RWPE2 (cell line): ENCODE measurements around the gene COQ4.

Experiments used
- ATAC-seq: fragments of 200-7000 bp; cut with Tn5 transposase; 3 replicates; pipeline ENCODE4 v1.9.1; 2021; ENCODE audit warnings: low read depth
- DNase-seq: peaks from one replicate; pipeline ENCODE4 v3.0.0-alpha.2; 2020; ENCODE audit warnings: low spot score
- H3K27ac ChIP-seq: fragments of 450-650 bp; 2 replicates; pipeline ENCODE4 v1.5.1; 2017; ENCODE audit warnings: mild to moderate bottlenecking; ENCODE audit not compliant: poor library complexity, severe bottlenecking
- H3K27me3 ChIP-seq: fragments of 250-450 bp; sonication (Bioruptor Pico); 2 replicates; pipeline ENCODE4 v1.5.1; 2021; ENCODE audit warnings: mild to moderate bottlenecking, moderate library complexity; ENCODE audit not compliant: insufficient read depth, poor library complexity, severe bottlenecking
- H3K36me3 ChIP-seq: fragments of 250-450 bp; sonication (Bioruptor Pico); 2 replicates; pipeline ENCODE4 v1.5.1; 2020; ENCODE audit warnings: low read depth, mild to moderate bottlenecking, moderate library complexity
- H3K4me1 ChIP-seq: fragments of 250-450 bp; sonication (Bioruptor Pico); 2 replicates; pipeline ENCODE4 v1.5.1; 2021; ENCODE audit warnings: mild to moderate bottlenecking, moderate library complexity; ENCODE audit not compliant: insufficient read depth, poor library complexity, severe bottlenecking
- H3K4me3 ChIP-seq: fragments of 250-450 bp; sonication (Bioruptor Pico); 2 replicates; pipeline ENCODE4 v1.5.1; 2021; ENCODE audit warnings: mild to moderate bottlenecking, moderate library complexity; ENCODE audit not compliant: severe bottlenecking
- H3K9me3 ChIP-seq: fragments of 250-450 bp; sonication (Bioruptor Pico); 2 replicates; pipeline ENCODE4 v1.5.1; 2021; ENCODE audit warnings: mild to moderate bottlenecking, moderate library complexity; ENCODE audit not compliant: severe bottlenecking
- TF ChIP-seq, protein P1 (sequence below): fragments of 450-650 bp; IDR thresholded peaks from one replicate; pipeline ENCODE4 v1.5.1; 2017; ENCODE audit warnings: mild to moderate bottlenecking, moderate library complexity; ENCODE audit not compliant: poor library complexity, severe bottlenecking

The COQ4 gene

DNA sequence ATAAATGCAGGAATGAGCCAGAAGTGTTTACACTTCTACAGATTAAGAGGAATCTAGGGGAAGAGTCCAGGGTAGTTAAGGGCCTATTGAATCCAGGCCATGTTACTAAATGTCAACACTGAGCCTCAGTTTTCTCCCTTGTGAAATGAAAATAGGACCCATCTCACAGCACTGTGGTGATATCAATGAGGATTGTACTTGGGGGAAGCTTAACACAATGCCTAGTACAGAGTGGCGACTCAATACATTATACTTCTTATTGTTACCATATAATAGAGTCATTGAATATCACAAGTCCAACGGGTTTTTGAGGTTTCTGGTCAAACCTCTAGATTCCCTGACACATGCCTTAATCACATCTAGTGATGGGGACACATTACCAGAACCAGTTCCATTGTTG, 5.0 kb upstream of the COQ4 start:
- ATAC-seq (no peak), DNase-seq (no peak)
- no peak overlapping the region for H3K4me3 ChIP-seq
- no peak overlapping the region for H3K27ac ChIP-seq
- no peaks in the 10 kb centered on the region for H3K4me1 ChIP-seq
- H3K9me3 ChIP-seq, result no peaks in the 10 kb centered on the region
- TF ChIP-seq, protein P1, sequence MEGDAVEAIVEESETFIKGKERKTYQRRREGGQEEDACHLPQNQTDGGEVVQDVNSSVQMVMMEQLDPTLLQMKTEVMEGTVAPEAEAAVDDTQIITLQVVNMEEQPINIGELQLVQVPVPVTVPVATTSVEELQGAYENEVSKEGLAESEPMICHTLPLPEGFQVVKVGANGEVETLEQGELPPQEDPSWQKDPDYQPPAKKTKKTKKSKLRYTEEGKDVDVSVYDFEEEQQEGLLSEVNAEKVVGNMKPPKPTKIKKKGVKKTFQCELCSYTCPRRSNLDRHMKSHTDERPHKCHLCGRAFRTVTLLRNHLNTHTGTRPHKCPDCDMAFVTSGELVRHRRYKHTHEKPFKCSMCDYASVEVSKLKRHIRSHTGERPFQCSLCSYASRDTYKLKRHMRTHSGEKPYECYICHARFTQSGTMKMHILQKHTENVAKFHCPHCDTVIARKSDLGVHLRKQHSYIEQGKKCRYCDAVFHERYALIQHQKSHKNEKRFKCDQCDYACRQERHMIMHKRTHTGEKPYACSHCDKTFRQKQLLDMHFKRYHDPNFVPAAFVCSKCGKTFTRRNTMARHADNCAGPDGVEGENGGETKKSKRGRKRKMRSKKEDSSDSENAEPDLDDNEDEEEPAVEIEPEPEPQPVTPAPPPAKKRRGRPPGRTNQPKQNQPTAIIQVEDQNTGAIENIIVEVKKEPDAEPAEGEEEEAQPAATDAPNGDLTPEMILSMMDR, result no peak
- peaks cover 47% of the 10 kb centered on the region for H3K36me3 ChIP-seq
- H3K27me3 ChIP-seq, result no peaks in the 10 kb centered on the region

DNA sequence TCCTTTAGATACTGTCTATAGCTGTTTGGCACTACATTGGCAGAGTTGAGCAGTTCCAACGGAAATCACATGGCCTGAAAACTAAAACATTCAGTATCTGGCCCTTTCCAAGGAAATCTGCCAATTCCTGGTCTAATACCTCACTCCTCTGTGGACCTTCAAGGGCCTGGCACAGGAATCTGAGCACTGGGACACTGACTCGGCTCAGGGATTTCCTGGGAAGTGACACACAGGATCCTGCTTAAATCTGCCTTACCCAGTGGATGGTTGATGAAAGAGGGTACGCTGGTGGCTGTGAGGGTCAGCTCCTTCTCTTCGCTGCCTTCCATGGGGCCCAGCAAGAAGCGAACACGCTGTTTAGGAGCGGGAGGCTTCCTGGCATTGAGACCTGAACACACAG, 1.3 kb upstream of the COQ4 start:
- no peak for ATAC-seq
- peaks cover 53% of the 10 kb centered on the region for H3K36me3 ChIP-seq
- peak overlapping the region; percentile 96 for H3K4me3 ChIP-seq
- no peak for DNase-seq
- TF ChIP-seq, protein P1, result no peak
- H3K4me1 ChIP-seq, result no peaks in the 10 kb centered on the region
- no peaks in the 10 kb centered on the region for H3K9me3 ChIP-seq
- H3K27ac ChIP-seq, result peak overlapping the region; percentile 67
- no peaks in the 10 kb centered on the region for H3K27me3 ChIP-seq

DNA sequence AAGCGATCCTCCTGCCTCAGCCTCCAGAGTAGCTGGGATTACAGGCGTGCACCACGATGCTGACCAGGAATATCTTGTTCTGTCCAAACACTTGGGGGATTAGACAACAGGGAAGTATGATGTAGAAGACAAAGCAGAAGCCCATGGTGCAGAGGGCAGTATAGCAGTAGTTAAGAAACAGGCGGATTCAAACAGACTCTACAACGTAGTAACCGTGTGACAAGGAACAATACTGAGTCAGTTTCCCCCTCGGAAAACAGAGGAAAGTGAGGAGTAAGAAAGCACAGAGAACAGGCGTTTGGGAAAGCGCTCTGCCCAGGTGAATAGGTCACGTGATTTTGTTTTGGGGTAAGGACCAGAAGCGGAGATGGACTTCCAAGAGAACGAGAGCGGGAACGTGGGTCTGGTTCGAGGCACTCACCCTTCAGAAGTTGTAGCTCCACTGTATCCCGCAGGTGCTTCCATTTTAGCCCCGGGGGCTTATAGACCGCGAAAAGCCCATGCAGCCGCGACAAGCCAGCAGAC, 698 bp upstream of the COQ4 start:
- no peaks in the 10 kb centered on the region for H3K27me3 ChIP-seq
- no peaks in the 10 kb centered on the region for H3K9me3 ChIP-seq
- TF ChIP-seq, protein P1, result no peak
- peak overlapping the region; percentile 67 for H3K27ac ChIP-seq
- H3K4me1 ChIP-seq, result no peaks in the 10 kb centered on the region
- peaks cover 51% of the 10 kb centered on the region for H3K36me3 ChIP-seq
- H3K4me3 ChIP-seq, result peak overlapping the region; percentile 96
- ATAC-seq (peak; percentile 9; the same call in 2 of the 3 replicates), DNase-seq (no peak)

DNA sequence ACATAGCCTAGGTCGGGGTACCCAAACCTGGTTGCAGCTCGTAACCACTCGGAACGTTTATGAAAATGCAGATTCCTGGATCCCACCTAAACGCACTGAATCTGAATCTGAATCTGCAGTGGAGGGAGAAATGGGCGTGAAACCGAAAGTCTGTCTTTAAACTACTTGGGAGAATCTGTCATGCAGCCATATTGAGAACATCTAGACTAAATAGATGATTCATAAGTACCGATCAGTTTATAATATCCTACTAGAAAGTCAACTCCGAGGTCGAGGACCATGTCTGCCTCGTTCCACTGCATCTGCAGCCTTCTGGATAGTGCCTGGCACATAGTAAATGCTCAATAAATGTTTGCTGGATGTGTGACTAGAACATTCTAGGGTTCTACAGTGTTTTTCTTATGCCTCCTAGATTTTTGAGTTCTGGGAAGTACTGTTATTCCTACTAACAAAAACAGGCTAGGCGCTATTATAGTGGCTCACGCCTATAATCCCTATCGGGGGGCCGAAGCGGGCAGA, 632 bp downstream of the COQ4 start:
- TF ChIP-seq, protein P1, result no peak
- ATAC-seq, result no peak
- peak overlapping the region; percentile 67 for H3K27ac ChIP-seq
- DNase-seq, result no peak
- H3K4me1 ChIP-seq, result no peaks in the 10 kb centered on the region
- H3K27me3 ChIP-seq, result no peaks in the 10 kb centered on the region
- peak overlapping the region; percentile 96 for H3K4me3 ChIP-seq
- no peaks in the 10 kb centered on the region for H3K9me3 ChIP-seq
- H3K36me3 ChIP-seq, result peaks cover 41% of the 10 kb centered on the region

DNA sequence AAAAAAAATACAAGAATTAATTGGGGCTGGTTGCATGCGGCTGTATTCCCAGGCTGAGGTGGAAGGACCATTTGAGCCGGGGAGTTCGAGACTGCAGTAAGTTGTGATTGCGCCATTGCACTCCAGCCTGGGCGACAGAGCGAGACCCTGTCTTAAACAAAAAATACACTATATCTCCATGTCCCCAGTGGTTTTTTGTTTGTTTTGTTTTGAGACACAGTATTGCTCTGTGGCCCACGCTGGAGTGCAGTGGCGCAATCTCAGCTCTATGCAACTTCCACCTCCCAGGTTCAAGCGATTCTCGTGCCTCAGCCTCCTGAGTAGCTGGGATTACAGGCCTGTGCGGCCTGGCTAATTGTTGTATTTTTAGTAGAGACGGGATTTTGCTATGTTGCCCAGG, 1.2 kb downstream of the COQ4 start:
- Histone ChIP-seq H3K9me3 (no peaks in the 10 kb centered on the region), H3K36me3 (peaks cover 41% of the 10 kb centered on the region), H3K27me3 (no peaks in the 10 kb centered on the region), H3K27ac (peak overlapping the region; percentile 67), H3K4me1 (peaks cover 4% of the 10 kb centered on the region), H3K4me3 (peak overlapping the region; percentile 96)
- no peak for DNase-seq
- TF ChIP-seq, protein P1, result no peak
- ATAC-seq, result no peak
